ENCODE measurements around the gene BID. TPM values are rescaled to one million over a fixed set of nuclear protein-coding genes. Genes with fewer than 3 reads are reported as not detected.
A peak's percentile ranks its signal among the peaks of the same experiment; 100 is the strongest.

BID gene
- polyA plus RNA-seq, 1 donor, result 22.2 TPM

GRCh38 chr22:17792299-17792698 lies 18.0 kb upstream of the BID start:
- DNase-seq, result no peak
- Histone ChIP-seq H3K9me3 (ENCODE audit: control insufficient read depth, low read depth, low read length) (no peaks in the 10 kb centered on the region), H3K4me1 (ENCODE audit: control insufficient read depth, insufficient read depth, low read length) (peaks cover under 1% of the 10 kb centered on the region), H3K4me3 (ENCODE audit: low read length) (no peak overlapping the region), H3K36me3 (ENCODE audit: control insufficient read depth, insufficient read depth, low read length) (peaks cover 42% of the 10 kb centered on the region), H3K27ac (ENCODE audit: low read length) (no peak overlapping the region), H3K27me3 (ENCODE audit: control insufficient read depth, insufficient read depth, low read length) (no peaks in the 10 kb centered on the region)
- no CpG with 5 or more reads among the region's 5 CpGs for WGBS (ENCODE audit: insufficient coverage, low lambda C conversion rate)

GRCh38 chr22:17791196-17791595 lies 16.9 kb upstream of the BID start:
- no CpG with 5 or more reads among the region's 21 CpGs for WGBS (ENCODE audit: insufficient coverage, low lambda C conversion rate)
- peaks cover 42% of the 10 kb centered on the region for H3K36me3 ChIP-seq (ENCODE audit: control insufficient read depth, insufficient read depth, low read length)
- H3K4me3 ChIP-seq (ENCODE audit: low read length), result no peak overlapping the region

GRCh38 chr22:17789379-17790200 lies 15.3 kb upstream of the BID start:
- H3K27me3 ChIP-seq (ENCODE audit: control insufficient read depth, insufficient read depth, low read length), result no peaks in the 10 kb centered on the region
- no peak overlapping the region for H3K27ac ChIP-seq (ENCODE audit: low read length)
- H3K4me1 ChIP-seq (ENCODE audit: control insufficient read depth, insufficient read depth, low read length), result peaks cover 10% of the 10 kb centered on the region
- no peak for DNase-seq
- H3K9me3 ChIP-seq (ENCODE audit: control insufficient read depth, low read depth, low read length), result no peaks in the 10 kb centered on the region
- H3K36me3 ChIP-seq (ENCODE audit: control insufficient read depth, insufficient read depth, low read length), result peaks cover 40% of the 10 kb centered on the region
- WGBS (ENCODE audit: insufficient coverage, low lambda C conversion rate), result 100% methylated on average over 3 of the region's 27 CpGs
- no peak overlapping the region for H3K4me3 ChIP-seq (ENCODE audit: low read length)

More at GRCh38 chr22:17791196-17791595, 16.9 kb upstream of the BID start:
- no peak overlapping the region for H3K27ac ChIP-seq (ENCODE audit: low read length)
- H3K27me3 ChIP-seq (ENCODE audit: control insufficient read depth, insufficient read depth, low read length), result no peaks in the 10 kb centered on the region
- peaks cover 10% of the 10 kb centered on the region for H3K4me1 ChIP-seq (ENCODE audit: control insufficient read depth, insufficient read depth, low read length)
- no peaks in the 10 kb centered on the region for H3K9me3 ChIP-seq (ENCODE audit: control insufficient read depth, low read depth, low read length)
- DNase-seq, result no peak

- Histone ChIP-seq H3K9me3 (ENCODE audit: control insufficient read depth, low read depth, low read length) (no peaks in the 10 kb centered on the region), H3K27ac (ENCODE audit: low read length) (no peak overlapping the region), H3K4me3 (ENCODE audit: low read length) (no peak overlapping the region), H3K4me1 (ENCODE audit: control insufficient read depth, insufficient read depth, low read length) (peaks cover 10% of the 10 kb centered on the region), H3K27me3 (ENCODE audit: control insufficient read depth, insufficient read depth, low read length) (no peaks in the 10 kb centered on the region), H3K36me3 (ENCODE audit: control insufficient read depth, insufficient read depth, low read length) (peaks cover 37% of the 10 kb centered on the region)
- DNase-seq, result no peak
- WGBS (ENCODE audit: insufficient coverage, low lambda C conversion rate), result 100% methylated on average over 1 of the region's 32 CpGs
Measured at GRCh38 chr22:17788528-17789378, 14.5 kb upstream of the BID start.

- Histone ChIP-seq H3K27ac (ENCODE audit: low read length) (no peak overlapping the region), H3K4me3 (ENCODE audit: low read length) (no peak overlapping the region), H3K36me3 (ENCODE audit: control insufficient read depth, insufficient read depth, low read length) (peaks cover 37% of the 10 kb centered on the region), H3K4me1 (ENCODE audit: control insufficient read depth, insufficient read depth, low read length) (peaks cover 10% of the 10 kb centered on the region), H3K27me3 (ENCODE audit: control insufficient read depth, insufficient read depth, low read length) (no peaks in the 10 kb centered on the region), H3K9me3 (ENCODE audit: control insufficient read depth, low read depth, low read length) (no peaks in the 10 kb centered on the region)
- WGBS (ENCODE audit: insufficient coverage, low lambda C conversion rate), result no CpG with 5 or more reads among the region's 21 CpGs
- no peak for DNase-seq
Measured at GRCh38 chr22:17787716-17788330, 13.6 kb upstream of the BID start.

GRCh38 chr22:17787241-17787640 lies 13.0 kb upstream of the BID start:
- no peak for DNase-seq
- Histone ChIP-seq H3K9me3 (ENCODE audit: control insufficient read depth, low read depth, low read length) (no peaks in the 10 kb centered on the region), H3K27ac (ENCODE audit: low read length) (peak overlapping the region; percentile 32), H3K4me1 (ENCODE audit: control insufficient read depth, insufficient read depth, low read length) (peaks cover 10% of the 10 kb centered on the region), H3K27me3 (ENCODE audit: control insufficient read depth, insufficient read depth, low read length) (no peaks in the 10 kb centered on the region), H3K36me3 (ENCODE audit: control insufficient read depth, insufficient read depth, low read length) (peaks cover 37% of the 10 kb centered on the region), H3K4me3 (ENCODE audit: low read length) (no peak overlapping the region)
- no CpG with 5 or more reads among the region's 8 CpGs for WGBS (ENCODE audit: insufficient coverage, low lambda C conversion rate)

- Histone ChIP-seq H3K4me3 (ENCODE audit: low read length) (no peak overlapping the region), H3K9me3 (ENCODE audit: control insufficient read depth, low read depth, low read length) (no peaks in the 10 kb centered on the region), H3K27me3 (ENCODE audit: control insufficient read depth, insufficient read depth, low read length) (no peaks in the 10 kb centered on the region), H3K4me1 (ENCODE audit: control insufficient read depth, insufficient read depth, low read length) (peaks cover 10% of the 10 kb centered on the region), H3K36me3 (ENCODE audit: control insufficient read depth, insufficient read depth, low read length) (peaks cover 37% of the 10 kb centered on the region), H3K27ac (ENCODE audit: low read length) (peak overlapping the region; percentile 32)
- DNase-seq, result peak; percentile 51 to 80
- WGBS (ENCODE audit: insufficient coverage, low lambda C conversion rate), result no CpG with 5 or more reads among the region's 18 CpGs
Measured at GRCh38 chr22:17786435-17787161, 12.3 kb upstream of the BID start.

- WGBS (ENCODE audit: insufficient coverage, low lambda C conversion rate), result no CpG with 5 or more reads among the region's 37 CpGs
Measured at GRCh38 chr22:17785185-17786184, 11.2 kb upstream of the BID start.

GRCh38 chr22:17784776-17785175 lies 10.5 kb upstream of the BID start:
- peaks cover 14% of the 10 kb centered on the region for H3K4me1 ChIP-seq (ENCODE audit: control insufficient read depth, insufficient read depth, low read length)
- WGBS (ENCODE audit: insufficient coverage, low lambda C conversion rate), result no CpG with 5 or more reads among the region's 11 CpGs
- no peak for DNase-seq
- peaks cover 21% of the 10 kb centered on the region for H3K36me3 ChIP-seq (ENCODE audit: control insufficient read depth, insufficient read depth, low read length)
- no peak overlapping the region for H3K4me3 ChIP-seq (ENCODE audit: low read length)
- no peak overlapping the region for H3K27ac ChIP-seq (ENCODE audit: low read length)
- H3K27me3 ChIP-seq (ENCODE audit: control insufficient read depth, insufficient read depth, low read length), result no peaks in the 10 kb centered on the region
- no peaks in the 10 kb centered on the region for H3K9me3 ChIP-seq (ENCODE audit: control insufficient read depth, low read depth, low read length)

More at GRCh38 chr22:17785185-17786184, 11.2 kb upstream of the BID start:
- Histone ChIP-seq H3K4me3 (ENCODE audit: low read length) (no peak overlapping the region), H3K27me3 (ENCODE audit: control insufficient read depth, insufficient read depth, low read length) (no peaks in the 10 kb centered on the region), H3K27ac (ENCODE audit: low read length) (no peak overlapping the region), H3K4me1 (ENCODE audit: control insufficient read depth, insufficient read depth, low read length) (peaks cover 14% of the 10 kb centered on the region), H3K36me3 (ENCODE audit: control insufficient read depth, insufficient read depth, low read length) (peaks cover 28% of the 10 kb centered on the region), H3K9me3 (ENCODE audit: control insufficient read depth, low read depth, low read length) (no peaks in the 10 kb centered on the region)
- peak in 1 of 2 donors; percentile 40 for DNase-seq

Data from large intestine (tissue), 3 donors.